Measurements from ENCODE around the gene NSUN6. TPM values are rescaled to one million over a fixed set of nuclear protein-coding genes. Genes with fewer than 3 reads are reported as not detected.
"Not testable (repeated sequence)": the region's sequence is repeated elsewhere in the genome, so short reads cannot be mapped to it uniquely, and the experiment has no call there.

NSUN6 gene
- total RNA-seq, 2 donors from 2014 or later, result 8.3 to 13.1 TPM

GRCh38 chr10:18571076-18571475 lies 80.3 kb downstream of the NSUN6 start:
- Histone ChIP-seq H3K4me1 (no peaks in the 10 kb centered on the region), H3K27ac (no peak overlapping the region), H3K9ac (ENCODE audit: low read depth in 2 of 2, low read length in 2 of 2) (no peak overlapping the region), H3K9me3 (no peaks in the 10 kb centered on the region), H3K27me3 (no peaks in the 10 kb centered on the region), H3K4me3 (no peak overlapping the region), H3K36me3 (no peaks in the 10 kb centered on the region)
- no peak for TF ChIP-seq CTCF (IDR thresholded peaks at IDR 0.05)
- intact Hi-C loops (cut with DNase I), result no loop called here
- no peak for DNase-seq

DNA sequence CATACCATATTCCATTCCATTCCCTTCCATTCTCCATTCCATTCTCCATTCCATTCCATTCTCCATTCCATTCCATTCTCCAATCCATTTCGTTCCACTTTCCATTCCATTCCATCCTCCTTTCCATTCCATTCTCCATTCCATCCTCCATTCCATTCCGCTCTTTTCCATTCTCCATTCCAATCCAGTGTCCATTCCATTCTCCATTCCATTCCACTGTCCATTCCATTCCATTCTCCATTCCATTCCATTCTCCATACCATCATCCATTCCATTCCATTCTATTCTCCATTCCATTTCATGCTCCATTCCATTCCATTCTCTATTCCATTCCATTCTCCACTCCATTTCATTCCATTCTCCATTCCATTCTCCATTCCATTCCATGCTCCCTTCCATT lies 81.0 kb downstream of the NSUN6 start:
- intact Hi-C loops (cut with DNase I); H3K4me3 ChIP-seq; H3K9ac ChIP-seq (ENCODE audit: low read depth in 2 of 2, low read length in 2 of 2); H3K27ac ChIP-seq; H3K36me3 ChIP-seq; H3K27me3 ChIP-seq; H3K9me3 ChIP-seq; H3K4me1 ChIP-seq; DNase-seq: not testable (repeated sequence)

GRCh38 chr10:18567343-18567856 lies 84.0 kb downstream of the NSUN6 start:
- intact Hi-C loops (cut with DNase I), result no loop called here
- no peak overlapping the region for H3K4me3 ChIP-seq
- H3K27me3 ChIP-seq, result no peaks in the 10 kb centered on the region
- no peak for TF ChIP-seq CTCF (IDR thresholded peaks at IDR 0.05)
- no peak overlapping the region for H3K27ac ChIP-seq
- no peak overlapping the region for H3K9ac ChIP-seq (ENCODE audit: low read depth in 2 of 2, low read length in 2 of 2)
- no peaks in the 10 kb centered on the region for H3K4me1 ChIP-seq
- H3K36me3 ChIP-seq, result no peaks in the 10 kb centered on the region
- no peak for DNase-seq
- H3K9me3 ChIP-seq, result no peaks in the 10 kb centered on the region

DNA sequence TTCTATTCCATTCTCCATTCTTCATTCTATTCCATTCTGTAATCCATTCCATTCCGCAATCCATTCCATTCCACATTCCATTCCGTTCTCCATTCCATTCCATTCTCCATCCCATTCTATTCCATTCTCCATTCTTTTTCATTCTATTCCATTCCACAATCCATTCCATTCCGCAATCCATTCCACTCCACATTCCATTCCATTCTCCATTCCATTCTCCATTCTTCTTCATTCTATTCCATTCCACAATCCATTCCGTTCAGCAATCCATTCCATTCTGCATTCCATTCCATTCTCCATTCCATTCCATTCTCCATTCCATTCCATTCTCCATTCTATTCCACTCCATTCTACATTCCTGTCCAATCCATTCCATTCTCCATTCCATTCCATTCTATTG lies 85.2 kb downstream of the NSUN6 start:
- no peak overlapping the region for H3K27ac ChIP-seq
- no peaks in the 10 kb centered on the region for H3K9me3 ChIP-seq
- no peaks in the 10 kb centered on the region for H3K36me3 ChIP-seq
- H3K27me3 ChIP-seq, result no peaks in the 10 kb centered on the region
- no peaks in the 10 kb centered on the region for H3K4me1 ChIP-seq
- no peak overlapping the region for H3K4me3 ChIP-seq
- no peak overlapping the region for H3K9ac ChIP-seq (ENCODE audit: low read depth in 2 of 2, low read length in 2 of 2)
- intact Hi-C loops (cut with DNase I), result no loop called here
- no peak for TF ChIP-seq CTCF (IDR thresholded peaks at IDR 0.05)
- no peak for DNase-seq

- no peak overlapping the region for H3K27ac ChIP-seq
- intact Hi-C loops (cut with DNase I), result no loop called here
- no peaks in the 10 kb centered on the region for H3K27me3 ChIP-seq
- H3K9me3 ChIP-seq, result no peaks in the 10 kb centered on the region
- H3K4me3 ChIP-seq, result no peak overlapping the region
- no peaks in the 10 kb centered on the region for H3K36me3 ChIP-seq
- no peak overlapping the region for H3K9ac ChIP-seq (ENCODE audit: low read depth in 2 of 2, low read length in 2 of 2)
- no peaks in the 10 kb centered on the region for H3K4me1 ChIP-seq
- no peak for DNase-seq
- no peak for TF ChIP-seq CTCF (IDR thresholded peaks at IDR 0.05)
Measured at GRCh38 chr10:18565006-18565405, 86.4 kb downstream of the NSUN6 start.

DNA sequence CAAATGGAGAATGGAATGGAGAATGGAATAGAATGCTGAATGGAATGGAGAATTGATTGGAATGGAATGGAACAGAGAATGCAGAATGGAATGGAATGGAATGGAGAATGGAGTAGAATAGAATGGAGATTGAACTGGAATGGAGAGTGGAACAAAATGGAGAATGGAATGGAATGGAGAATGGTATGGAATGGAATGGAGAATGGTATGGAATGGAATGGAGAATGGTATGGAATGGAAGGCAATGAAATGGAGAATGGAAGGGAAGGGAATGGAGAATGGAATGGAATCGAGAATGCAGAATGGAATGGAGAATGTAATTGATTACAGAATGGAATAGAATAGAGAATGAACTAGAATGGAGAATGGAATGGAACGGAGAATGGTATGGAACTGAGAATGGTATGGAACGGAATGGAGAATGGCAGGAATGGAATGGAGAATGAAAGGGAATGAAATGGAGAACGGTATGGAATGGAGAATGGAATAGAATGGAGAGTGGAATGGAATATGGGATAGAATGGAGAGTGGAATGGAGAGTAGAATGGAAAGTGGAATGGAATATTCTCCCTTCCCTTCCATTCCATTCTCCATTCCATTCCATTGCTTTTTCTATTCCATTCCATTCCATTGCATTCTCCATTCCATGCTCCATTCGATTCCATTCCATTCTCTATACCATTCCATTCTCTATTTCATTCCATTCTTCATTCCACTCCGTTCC lies 88.2 kb downstream of the NSUN6 start:
- Histone ChIP-seq H3K9me3 (no peaks in the 10 kb centered on the region), H3K27me3 (no peaks in the 10 kb centered on the region), H3K36me3 (no peaks in the 10 kb centered on the region), H3K27ac (no peak overlapping the region), H3K4me3 (no peak overlapping the region), H3K9ac (ENCODE audit: low read depth in 2 of 2, low read length in 2 of 2) (no peak overlapping the region), H3K4me1 (no peaks in the 10 kb centered on the region)
- no peak for DNase-seq
- TF ChIP-seq CTCF (IDR thresholded peaks at IDR 0.05), result no peak
- intact Hi-C loops (cut with DNase I), result no loop called here
